ENCODE measurements around the gene VPS4A. TPM values are rescaled to one million over a fixed set of nuclear protein-coding genes. Genes with fewer than 3 reads are reported as not detected.

The VPS4A gene
- total RNA-seq, 1 experiment from 2014 or later: 45.8 TPM

DNA sequence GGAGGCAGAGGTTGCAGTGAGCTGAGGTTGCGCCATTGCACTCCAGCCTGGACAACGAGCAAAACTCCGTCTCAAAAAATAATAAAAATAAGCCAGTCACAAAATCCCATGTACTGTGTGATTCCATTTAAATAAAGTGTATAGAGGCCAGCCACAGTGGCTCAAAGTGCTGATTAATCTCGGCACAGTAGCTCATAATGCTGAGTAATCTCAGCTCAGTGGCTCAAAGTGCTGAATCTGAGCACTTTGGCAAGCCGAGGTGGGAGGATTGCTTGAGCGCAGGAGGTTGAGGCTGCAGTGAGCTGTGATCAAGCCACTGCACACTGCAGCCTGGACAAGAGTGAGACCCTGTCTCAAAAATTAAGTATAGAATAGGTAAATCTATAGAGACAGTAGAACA, 35.5 kb downstream of the VPS4A start:
- Histone ChIP-seq H3K9me3 (no peaks in the 10 kb centered on the region), H3K4me1 (peaks cover 8% of the 10 kb centered on the region), H3K4me3 (ENCODE audit: low read depth, low read length) (no peak overlapping the region), H3K36me3 (ENCODE audit: control insufficient read depth, insufficient read depth, low read length) (peaks cover 2% of the 10 kb centered on the region; the same call in 1 of the 2 replicates), H3K27me3 (replicated peaks; ENCODE audit: control insufficient read depth, insufficient read depth, low read length) (no peaks in the 10 kb centered on the region)
- no peak for TF ChIP-seq CTCF (IDR thresholded peaks at IDR 0.05; ENCODE audit: insufficient read depth in 1 of 2, low read depth in 1 of 2, low read length in 1 of 2, severe bottlenecking in 1 of 2, unreplicated experiment in 1 of 2)
- H3K4me3 Mint-ChIP-seq (ENCODE audit: unreplicated experiment): no peak overlapping the region
- peaks cover 9% of the 10 kb centered on the region for H3K4me1 Mint-ChIP-seq (ENCODE audit: low read depth, unreplicated experiment)
- DNase-seq: no peak
- ChIA-PET CTCF (no interaction called here), POLR2A (interaction anchor here (0.6 kb wide), 1 partner anchor 32 kb away, joined by 4 read pairs; no protein-coding TSS in a partner anchor)
- no peak overlapping the region for H3K27ac Mint-ChIP-seq (ENCODE audit: unreplicated experiment)
- H3K36me3 Mint-ChIP-seq (ENCODE audit: insufficient read depth, unreplicated experiment): peaks cover 53% of the 10 kb centered on the region
- intact Hi-C loops (cut with micrococcal nuclease; ENCODE audit: unreplicated experiment): no loop called here
- no TSS peak for BruUV-seq (replicated peaks)
- no peaks in the 10 kb centered on the region for H3K9me3 Mint-ChIP-seq (ENCODE audit: unreplicated experiment)
- H3K27me3 Mint-ChIP-seq (ENCODE audit: insufficient read depth, unreplicated experiment): no peaks in the 10 kb centered on the region

- no peaks in the 10 kb centered on the region for H3K27me3 Mint-ChIP-seq (ENCODE audit: insufficient read depth, unreplicated experiment)
- Histone ChIP-seq H3K27me3 (replicated peaks; ENCODE audit: control insufficient read depth, insufficient read depth, low read length) (no peaks in the 10 kb centered on the region), H3K4me1 (peaks cover 12% of the 10 kb centered on the region), H3K4me3 (ENCODE audit: low read depth, low read length) (no peak overlapping the region), H3K9me3 (no peaks in the 10 kb centered on the region), H3K36me3 (ENCODE audit: control insufficient read depth, insufficient read depth, low read length) (peaks cover 2% of the 10 kb centered on the region)
- no peaks in the 10 kb centered on the region for H3K9me3 Mint-ChIP-seq (ENCODE audit: unreplicated experiment)
- no TSS peak for BruUV-seq (replicated peaks)
- intact Hi-C loops (cut with micrococcal nuclease; ENCODE audit: unreplicated experiment): no loop called here
- POLR2A ChIA-PET: no interaction called here
- DNase-seq: no peak
- no peak for TF ChIP-seq CTCF (IDR thresholded peaks at IDR 0.05; ENCODE audit: insufficient read depth in 1 of 2, low read depth in 1 of 2, low read length in 1 of 2, severe bottlenecking in 1 of 2, unreplicated experiment in 1 of 2)
- peaks cover 13% of the 10 kb centered on the region for H3K4me1 Mint-ChIP-seq (ENCODE audit: low read depth, unreplicated experiment)
- no peak overlapping the region for H3K4me3 Mint-ChIP-seq (ENCODE audit: unreplicated experiment)
- peaks cover 43% of the 10 kb centered on the region for H3K36me3 Mint-ChIP-seq (ENCODE audit: insufficient read depth, unreplicated experiment)
- H3K27ac Mint-ChIP-seq (ENCODE audit: unreplicated experiment): no peak overlapping the region
- CTCF ChIA-PET: no interaction called here
Observed at GRCh38 chr16:69348222-69348621, 37.1 kb downstream of the VPS4A start.

- Histone ChIP-seq H3K9me3 (no peaks in the 10 kb centered on the region), H3K36me3 (ENCODE audit: control insufficient read depth, insufficient read depth, low read length) (peaks cover 4% of the 10 kb centered on the region), H3K4me3 (ENCODE audit: low read depth, low read length) (no peak overlapping the region), H3K27me3 (replicated peaks; ENCODE audit: control insufficient read depth, insufficient read depth, low read length) (no peaks in the 10 kb centered on the region), H3K4me1 (peaks cover 12% of the 10 kb centered on the region)
- ChIA-PET POLR2A (no interaction called here), CTCF (no interaction called here)
- H3K27ac Mint-ChIP-seq (ENCODE audit: unreplicated experiment): no peak overlapping the region
- H3K27me3 Mint-ChIP-seq (ENCODE audit: insufficient read depth, unreplicated experiment): no peaks in the 10 kb centered on the region
- no peak for TF ChIP-seq CTCF (IDR thresholded peaks at IDR 0.05; ENCODE audit: insufficient read depth in 1 of 2, low read depth in 1 of 2, low read length in 1 of 2, severe bottlenecking in 1 of 2, unreplicated experiment in 1 of 2)
- intact Hi-C loops (cut with micrococcal nuclease; ENCODE audit: unreplicated experiment): no loop called here
- H3K9me3 Mint-ChIP-seq (ENCODE audit: unreplicated experiment): no peaks in the 10 kb centered on the region
- H3K36me3 Mint-ChIP-seq (ENCODE audit: insufficient read depth, unreplicated experiment): peaks cover 32% of the 10 kb centered on the region
- no TSS peak for BruUV-seq (replicated peaks)
- no peak for DNase-seq
- peaks cover 13% of the 10 kb centered on the region for H3K4me1 Mint-ChIP-seq (ENCODE audit: low read depth, unreplicated experiment)
- H3K4me3 Mint-ChIP-seq (ENCODE audit: unreplicated experiment): no peak overlapping the region
Observed at GRCh38 chr16:69349536-69349935, 38.4 kb downstream of the VPS4A start.

Data from Caco-2 (cell line).